ENCODE measurements around the gene ARL2.

The ARL2 gene

DNA sequence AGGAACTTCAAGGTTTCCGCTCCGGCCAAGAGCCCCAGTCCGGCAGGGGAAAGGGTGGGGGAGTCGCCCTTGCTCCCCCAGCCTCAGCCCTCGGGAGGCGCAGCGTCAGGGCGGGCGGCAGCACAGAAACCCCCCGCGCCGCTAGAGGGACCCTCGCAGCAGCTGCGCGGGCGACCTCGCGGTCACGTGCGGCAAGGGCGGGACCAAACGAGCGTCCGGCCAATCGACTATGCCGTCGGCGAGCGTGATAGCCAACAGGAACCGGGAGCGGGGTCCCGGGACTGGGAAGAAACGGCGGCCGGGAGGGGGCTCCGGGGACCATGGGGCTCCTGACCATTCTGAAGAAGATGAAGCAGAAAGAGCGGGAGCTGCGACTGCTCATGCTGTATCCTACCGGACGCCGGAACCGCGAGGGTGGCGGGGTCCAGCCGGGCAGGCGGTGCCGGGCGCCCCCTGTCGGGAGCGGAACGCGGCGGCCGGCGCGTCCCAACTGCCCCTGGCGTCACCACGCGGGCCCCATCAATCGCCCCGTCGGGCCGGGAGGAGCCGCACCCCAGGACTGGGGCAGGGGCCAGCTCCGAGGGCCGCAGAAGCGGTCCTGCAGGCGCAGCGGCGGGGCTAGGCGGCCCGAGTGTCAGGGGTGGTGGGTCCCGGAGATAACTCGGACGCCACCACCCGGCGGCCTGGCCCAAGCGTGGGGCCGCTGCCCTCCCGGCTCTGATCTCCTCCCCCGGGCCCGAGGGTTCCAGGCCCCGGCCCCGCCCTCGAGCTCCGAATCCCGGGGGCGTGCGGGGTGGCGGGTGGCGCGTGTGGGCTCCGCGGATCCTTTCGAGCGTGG lies at the start of gene ARL2:
Gene ARL2, plus strand, starts transcription at position 273 of the 838 bp plus-strand sequence. Its CDS starts 48 bp downstream, at position 321.
- DNase-seq (ENCODE audit: insufficient read length, low spot score) = peak; percentile 92
- no peak for FAIRE-seq
- TF ChIP-seq, protein P1, sequence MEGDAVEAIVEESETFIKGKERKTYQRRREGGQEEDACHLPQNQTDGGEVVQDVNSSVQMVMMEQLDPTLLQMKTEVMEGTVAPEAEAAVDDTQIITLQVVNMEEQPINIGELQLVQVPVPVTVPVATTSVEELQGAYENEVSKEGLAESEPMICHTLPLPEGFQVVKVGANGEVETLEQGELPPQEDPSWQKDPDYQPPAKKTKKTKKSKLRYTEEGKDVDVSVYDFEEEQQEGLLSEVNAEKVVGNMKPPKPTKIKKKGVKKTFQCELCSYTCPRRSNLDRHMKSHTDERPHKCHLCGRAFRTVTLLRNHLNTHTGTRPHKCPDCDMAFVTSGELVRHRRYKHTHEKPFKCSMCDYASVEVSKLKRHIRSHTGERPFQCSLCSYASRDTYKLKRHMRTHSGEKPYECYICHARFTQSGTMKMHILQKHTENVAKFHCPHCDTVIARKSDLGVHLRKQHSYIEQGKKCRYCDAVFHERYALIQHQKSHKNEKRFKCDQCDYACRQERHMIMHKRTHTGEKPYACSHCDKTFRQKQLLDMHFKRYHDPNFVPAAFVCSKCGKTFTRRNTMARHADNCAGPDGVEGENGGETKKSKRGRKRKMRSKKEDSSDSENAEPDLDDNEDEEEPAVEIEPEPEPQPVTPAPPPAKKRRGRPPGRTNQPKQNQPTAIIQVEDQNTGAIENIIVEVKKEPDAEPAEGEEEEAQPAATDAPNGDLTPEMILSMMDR (IDR thresholded peaks at IDR 0.05; ENCODE audit: insufficient read depth, missing control alignments) = peak; percentile 45

DNA sequence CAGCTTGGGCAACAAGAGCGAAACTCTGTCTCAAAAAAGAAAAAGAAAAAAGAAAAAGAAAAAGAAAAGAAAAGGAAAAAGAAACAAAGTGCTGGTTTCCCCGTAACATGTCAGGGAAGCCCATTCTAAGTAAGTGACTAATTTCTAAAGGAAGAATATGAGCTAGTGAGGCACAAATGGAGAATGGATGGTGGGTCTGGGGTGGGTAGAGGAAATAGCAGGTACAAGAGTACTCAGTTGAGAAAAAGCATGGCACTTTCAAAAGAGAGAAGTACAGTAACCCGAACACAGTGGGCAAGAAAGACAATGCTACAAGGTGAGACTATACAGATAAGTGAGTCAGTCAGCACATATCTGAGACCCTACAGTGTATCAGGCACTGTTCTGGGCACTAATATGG lies 46.6 kb upstream of the ARL2 start:
- TF ChIP-seq, protein P1 (IDR thresholded peaks at IDR 0.05; ENCODE audit: insufficient read depth, missing control alignments) = no peak
- DNase-seq (ENCODE audit: insufficient read length, low spot score) (no peak), FAIRE-seq (no peak)

DNA sequence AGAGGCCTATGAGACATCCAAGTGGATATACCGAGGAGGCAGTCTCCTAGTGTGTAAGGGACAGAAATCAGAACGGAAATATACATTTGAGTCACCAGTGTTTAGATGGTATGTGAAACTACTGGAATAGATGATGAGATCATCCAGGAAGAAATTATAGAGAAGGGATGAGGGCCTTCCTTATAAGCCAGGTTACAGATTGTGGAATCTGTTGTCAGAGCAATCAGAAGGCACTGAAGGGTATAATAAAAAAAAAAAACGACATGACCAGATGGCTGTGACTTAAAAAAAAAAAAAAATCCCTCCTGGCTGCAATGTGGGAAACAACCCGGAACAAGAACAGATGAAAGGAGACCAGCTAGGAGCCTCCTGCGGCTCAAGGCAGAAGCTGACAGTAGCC lies 44.8 kb upstream of the ARL2 start:
- TF ChIP-seq, protein P1 (IDR thresholded peaks at IDR 0.05; ENCODE audit: insufficient read depth, missing control alignments) = no peak
- FAIRE-seq (no peak), DNase-seq (ENCODE audit: insufficient read length, low spot score) (no peak)

DNA sequence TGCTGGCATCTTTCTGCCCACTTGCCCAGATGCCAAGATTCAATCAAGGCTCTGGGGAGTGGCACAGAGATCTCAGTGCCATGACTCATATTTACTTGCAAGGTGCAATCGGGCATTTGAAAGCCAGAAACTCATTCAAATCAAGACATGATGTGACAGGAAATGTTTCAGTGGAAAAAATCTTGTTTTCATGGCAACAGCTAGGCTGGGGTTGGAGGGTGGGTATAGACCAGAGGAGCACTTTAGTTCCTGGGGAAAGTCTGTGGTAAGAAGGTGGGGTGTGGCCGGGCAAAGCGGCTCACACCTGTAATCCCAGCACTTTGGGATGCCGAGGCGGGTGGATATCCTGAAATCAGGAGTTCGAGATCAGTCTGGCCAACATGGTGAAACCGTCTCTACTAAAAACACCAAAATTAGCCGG lies 43.2 kb upstream of the ARL2 start:
- no peak for FAIRE-seq
- TF ChIP-seq, protein P1 (IDR thresholded peaks at IDR 0.05; ENCODE audit: insufficient read depth, missing control alignments) = no peak
- DNase-seq (ENCODE audit: insufficient read length, low spot score) = no peak

DNA sequence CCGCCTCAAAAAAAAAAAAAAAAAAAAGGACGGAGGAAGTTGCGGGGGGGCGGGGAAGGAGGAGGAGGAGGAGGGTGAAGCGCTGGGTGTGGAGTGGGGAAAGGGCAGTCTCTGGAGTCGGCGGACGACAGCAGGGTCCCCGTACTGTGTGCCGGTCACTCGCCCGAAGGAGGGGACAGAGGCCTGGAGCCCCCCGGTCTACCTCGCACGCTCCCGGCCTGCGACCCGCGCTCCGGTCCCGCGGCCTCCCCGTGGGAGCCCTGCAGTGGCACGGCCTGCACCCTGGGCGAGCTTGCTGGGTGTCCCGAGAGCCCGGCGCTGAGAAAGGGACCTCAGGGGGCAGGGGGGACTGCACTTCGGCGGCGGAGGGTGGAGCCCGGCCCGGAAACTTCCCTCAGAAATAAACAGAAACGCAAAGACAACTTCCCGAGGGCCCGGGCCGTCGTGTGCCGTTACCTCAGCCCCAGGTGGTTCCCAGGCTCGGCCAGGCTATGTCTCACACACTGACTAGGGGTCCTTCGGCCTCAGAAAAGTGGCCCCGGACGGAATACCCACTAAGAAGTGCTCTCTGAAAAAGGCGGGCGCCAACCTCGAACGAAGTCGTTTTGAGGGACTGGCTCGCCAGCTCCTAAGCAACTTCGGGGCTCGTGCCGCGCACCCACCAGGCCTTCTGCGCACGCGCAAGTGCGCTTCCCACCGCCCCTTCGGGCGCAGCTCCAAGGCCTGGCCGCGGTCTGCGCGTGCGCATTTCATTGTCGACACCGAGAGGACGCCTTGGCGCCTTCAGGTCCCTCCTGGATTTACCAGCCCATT lies 42.3 kb upstream of the ARL2 start, which contains the start of gene MAJIN:
Gene MAJIN, minus strand, starts transcription at position 688 of the 813 bp plus-strand sequence. CDS start 12,703 bp downstream, outside the sequence.
- DNase-seq (ENCODE audit: insufficient read length, low spot score) (no peak), FAIRE-seq (no peak)
- TF ChIP-seq, protein P1 (IDR thresholded peaks at IDR 0.05; ENCODE audit: insufficient read depth, missing control alignments) = no peak

DNA sequence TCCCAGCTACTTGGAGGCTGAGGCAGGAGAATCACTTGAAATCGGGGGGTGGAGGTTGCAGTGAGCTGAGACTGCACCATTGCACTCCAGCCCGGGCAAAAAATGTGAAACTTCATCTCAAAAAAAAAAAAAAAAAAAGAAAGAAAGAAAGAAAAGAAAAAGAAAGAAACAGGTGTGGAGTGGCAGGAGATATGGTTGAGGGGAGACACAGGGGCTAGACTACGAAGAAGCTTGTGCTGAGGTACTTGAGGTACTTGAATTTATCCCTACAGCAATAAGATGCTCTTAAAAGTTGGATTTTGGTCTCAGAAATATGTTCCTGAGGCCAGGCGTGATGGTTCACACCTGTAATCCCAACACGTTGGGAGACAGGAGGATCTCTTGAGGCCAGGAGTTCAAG lies 39.8 kb upstream of the ARL2 start:
- TF ChIP-seq, protein P1 (IDR thresholded peaks at IDR 0.05; ENCODE audit: insufficient read depth, missing control alignments) = no peak
- DNase-seq (ENCODE audit: insufficient read length, low spot score) (no peak), FAIRE-seq (no peak)

Data from D721Med (cell line).